B cell (primary cell): Measurements from ENCODE around the gene RTN4RL1. TPM values are rescaled to one million over a fixed set of nuclear protein-coding genes. Genes with fewer than 3 reads are reported as not detected.

ENCODE experiments used
- ATAC-seq: fragments of 200-7000 bp; cut with Tn5 transposase; one replicate; pipeline ENCODE4 v1.10.0; 2021; ENCODE audit warnings: low read depth, mild to moderate bottlenecking, moderate number of reproducible peaks, moderate library complexity
- CTCF ChIA-PET: fragments of 350-600 bp; sonication (Branson Sonifier 250); formaldehyde crosslinking; loops from one replicate; lab custom pipeline; 2021; ENCODE audit warnings: antibody characterized with exemption, inconsistent platforms; lab: Charles Lee
- POLR2A ChIA-PET: fragments of 350-600 bp; sonication (Branson Sonifier 250); formaldehyde crosslinking; loops from one replicate; lab custom pipeline; 2021; ENCODE audit warnings: antibody characterized with exemption; lab: Charles Lee
- DNase-seq: peaks from one replicate; pipeline ENCODE4 v3.0.0; 2013
- H2AFZ ChIP-seq: 2 replicates; pipeline ENCODE4 v1.6.1; 2012; ENCODE audit warnings: mild to moderate bottlenecking, low read depth, low read length; ENCODE audit not compliant: insufficient read depth, poor library complexity, severe bottlenecking
- H3K27ac ChIP-seq, 2 donors: 1 replicate in 1 of 2; 2 replicates in 1 of 2; pipeline ENCODE4 v1.5.1; 2012 to 2013; ENCODE audit warnings: low read length in 2 of 2, mild to moderate bottlenecking in 2 of 2, moderate library complexity in 1 of 2
- H3K27me3 ChIP-seq, 4 experiments: fragments of 200-600 bp in 1 of 4; sonication (generic) in 1 of 4; replicated peaks in 1 of 4; 1 replicate in 2 of 4; 2 replicates in 2 of 4; pipeline versions ENCODE4 v1.6.1 to v1.7.0; 2013 to 2016; ENCODE audit warnings: low read length in 3 of 4, mild to moderate bottlenecking in 2 of 4, mixed read lengths in 1 of 4, moderate library complexity in 1 of 4; ENCODE audit not compliant: insufficient read depth in 4 of 4, control insufficient read depth in 3 of 4; ENCODE audit errors: control extremely low read depth in 1 of 4
- H3K36me3 ChIP-seq, 2 experiments: replicated peaks in 1 of 2; 1 replicate in 1 of 2; 2 replicates in 1 of 2; pipeline versions ENCODE4 v1.6.1 to v1.7.1; 2013; ENCODE audit warnings: low read length in 1 of 2; ENCODE audit not compliant: insufficient read depth in 2 of 2, control insufficient read depth in 1 of 2; ENCODE audit errors: control extremely low read depth in 1 of 2, extremely low read depth in 1 of 2
- H3K4me1 ChIP-seq, 2 donors: fragments of 200-600 bp in 1 of 2; sonication (generic) in 1 of 2; 1 replicate in 1 of 2; 2 replicates in 1 of 2; pipeline versions ENCODE4 v1.5.1 to v1.6.1; 2013 to 2017; ENCODE audit warnings: low read length in 2 of 2; ENCODE audit not compliant: control insufficient read depth in 2 of 2, insufficient read depth in 2 of 2
- H3K4me2 ChIP-seq: replicated peaks from 2 replicates; pipeline ENCODE3; 2012; ENCODE audit warnings: mild to moderate bottlenecking, low read depth, low read length; ENCODE audit not compliant: poor library complexity, severe bottlenecking
- H3K4me3 ChIP-seq, 5 experiments: fragments of 200-600 bp in 1 of 5; sonication (generic) in 1 of 5; 1 replicate in 3 of 5; 2 replicates in 2 of 5; pipeline versions ENCODE4 v1.5.1 to v1.7.0; 2011 to 2016; ENCODE audit warnings: low read length in 4 of 5, mild to moderate bottlenecking in 4 of 5, low read depth in 2 of 5, control low read depth in 1 of 5, moderate library complexity in 1 of 5; ENCODE audit not compliant: insufficient read depth in 1 of 5; ENCODE audit errors: control extremely low read depth in 1 of 5, extremely low read depth in 1 of 5
- H3K79me2 ChIP-seq: fragments of 200-600 bp; sonication (generic); one replicate; pipeline ENCODE4 v1.6.0; 2016; ENCODE audit warnings: low read length; ENCODE audit not compliant: control insufficient read depth, insufficient read depth
- H3K9ac ChIP-seq: fragments of 200-600 bp; sonication (generic); 2 replicates; pipeline ENCODE4 v1.6.1; 2017; ENCODE audit warnings: mild to moderate bottlenecking, low read length, moderate library complexity
- H3K9me3 ChIP-seq, 3 donors: one replicate each; pipeline versions ENCODE4 v1.6.1 to v1.7.1; 2013; ENCODE audit warnings: low read length in 2 of 3; ENCODE audit not compliant: control insufficient read depth in 2 of 3, insufficient read depth in 1 of 3; ENCODE audit errors: control extremely low read depth in 1 of 3
- H4K20me1 ChIP-seq: 2 replicates; pipeline ENCODE4 v1.6.0; 2012; ENCODE audit warnings: mild to moderate bottlenecking, low read length; ENCODE audit not compliant: insufficient read depth, control insufficient read depth, poor library complexity, severe bottlenecking
- H3K27ac Mint-ChIP-seq: one replicate; pipeline ENCODE4 v1.8.0; 2021; ENCODE audit warnings: mixed read lengths
- H3K27me3 Mint-ChIP-seq: one replicate; pipeline ENCODE4 v1.8.0; 2021; ENCODE audit warnings: mixed read lengths
- H3K4me1 Mint-ChIP-seq: one replicate; pipeline ENCODE4 v1.8.0; 2021; ENCODE audit warnings: mixed read lengths
- H3K4me3 Mint-ChIP-seq: one replicate; pipeline ENCODE4 v1.8.0; 2021; ENCODE audit warnings: mixed read lengths
- H3K9me3 Mint-ChIP-seq: one replicate; pipeline ENCODE4 v1.8.0; 2022; ENCODE audit warnings: mixed read lengths; ENCODE audit not compliant: insufficient read depth
- EZH2 ChIP-seq: IDR thresholded peaks from 2 replicates; pipeline ENCODE4 v1.6.1; 2012; ENCODE audit warnings: borderline replicate concordance, low read depth, mild to moderate bottlenecking, moderate library complexity, low read length; ENCODE audit not compliant: insufficient read depth, poor library complexity, severe bottlenecking
- WGBS: methylation state at CpG from one replicate; pipeline ENCODE4 v1.1.5; 2013; ENCODE audit warnings: missing lambda C conversion rate; ENCODE audit not compliant: insufficient coverage; 5-methylcytosine and 5-hydroxymethylcytosine counted together
- intact Hi-C: fragments of 100-400 bp; cut with micrococcal nuclease; formaldehyde crosslinking; loops from one replicate; pipeline ENCODE4 v1.10.0; 2022
- polyA plus RNA-seq: library from polyadenylated mRNA; depleted of rRNA; stranded (reverse); fragments of >200 nt; gene quantifications from 2 replicates; pipeline ENCODE4 v1.2.3, GENCODE V29; 2012
- total RNA-seq, 2 donors: library from RNA; stranded (reverse); fragments of 120-200 nt in 1 of 2; gene quantifications; 1 replicate in 1 of 2; 2 replicates in 1 of 2; pipeline versions ENCODE4 v1.2.3 to v1.2.4, GENCODE V29; 2013 to 2022
- TF ChIP-seq, protein P1 (sequence below): fragments of 200-600 bp; IDR thresholded peaks from one replicate; pipeline ENCODE4 v1.8.0; 2022; ENCODE audit warnings: antibody characterized with exemption, mild to moderate bottlenecking

The RTN4RL1 gene
- total and polyA plus RNA-seq, 2 donors (not counting 1 experiment from before 2014, with no cell fraction given) = 0.03 to 0.07 TPM

DNA sequence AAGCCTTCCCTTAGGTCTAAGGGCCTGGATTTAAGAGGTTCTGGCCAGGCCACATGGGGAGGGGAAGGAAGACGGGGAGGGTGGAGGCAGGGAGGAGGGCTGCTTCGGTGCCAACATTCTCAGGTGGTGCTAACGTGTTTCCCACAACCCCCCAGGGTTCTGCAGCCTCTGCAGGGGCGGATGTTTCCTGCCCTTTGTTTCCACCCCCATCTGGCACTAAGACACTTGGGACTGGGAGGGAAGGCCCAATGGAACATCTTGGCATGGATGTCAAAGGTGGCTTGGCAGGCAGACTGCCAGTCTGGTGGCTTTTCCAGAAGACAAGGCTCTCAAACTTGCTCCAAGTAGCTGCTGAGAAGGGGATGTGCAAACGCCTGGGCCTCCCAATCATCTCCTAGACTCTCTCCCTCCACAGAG lies 42.5 kb upstream of the RTN4RL1 start:
- no peak for DNase-seq
- 19% methylated on average over 4 of the region's 5 CpGs for WGBS
- peaks cover 50% of the 10 kb centered on the region for H3K4me1 Mint-ChIP-seq
- Histone ChIP-seq H3K36me3 (peaks cover 2 to 21% of the 10 kb centered on the region in 2 experiments), H3K4me2 (no peak overlapping the region), H3K9me3 (no peaks in the 10 kb centered on the region), H3K27ac (no peak overlapping the region), H3K4me1 (peaks cover 20 to 46% of the 10 kb centered on the region in 2 donors), H3K4me3 (no peak overlapping the region), H2AFZ (no peak overlapping the region), H3K27me3 (no peaks in the 10 kb centered on the region), H4K20me1 (no peaks in the 10 kb centered on the region), H3K79me2 (no peaks in the 10 kb centered on the region), H3K9ac (no peak overlapping the region)
- ChIA-PET POLR2A (interaction anchor here (0.5 kb wide), 1 partner anchor 226 kb away, joined by 3 read pairs; no protein-coding TSS in a partner anchor), CTCF (interaction anchor here (0.9 to 5.4 kb wide), 2 partner anchors 9 to 12 kb away, joined by 3 to 28 read pairs; partner anchors contain the start of gene HIC1)
- no peaks in the 10 kb centered on the region for H3K27me3 Mint-ChIP-seq
- intact Hi-C loops = no loop called here
- no peak for ATAC-seq
- H3K4me3 Mint-ChIP-seq = no peak overlapping the region
- no peak for TF ChIP-seq EZH2
- TF ChIP-seq, protein P1, sequence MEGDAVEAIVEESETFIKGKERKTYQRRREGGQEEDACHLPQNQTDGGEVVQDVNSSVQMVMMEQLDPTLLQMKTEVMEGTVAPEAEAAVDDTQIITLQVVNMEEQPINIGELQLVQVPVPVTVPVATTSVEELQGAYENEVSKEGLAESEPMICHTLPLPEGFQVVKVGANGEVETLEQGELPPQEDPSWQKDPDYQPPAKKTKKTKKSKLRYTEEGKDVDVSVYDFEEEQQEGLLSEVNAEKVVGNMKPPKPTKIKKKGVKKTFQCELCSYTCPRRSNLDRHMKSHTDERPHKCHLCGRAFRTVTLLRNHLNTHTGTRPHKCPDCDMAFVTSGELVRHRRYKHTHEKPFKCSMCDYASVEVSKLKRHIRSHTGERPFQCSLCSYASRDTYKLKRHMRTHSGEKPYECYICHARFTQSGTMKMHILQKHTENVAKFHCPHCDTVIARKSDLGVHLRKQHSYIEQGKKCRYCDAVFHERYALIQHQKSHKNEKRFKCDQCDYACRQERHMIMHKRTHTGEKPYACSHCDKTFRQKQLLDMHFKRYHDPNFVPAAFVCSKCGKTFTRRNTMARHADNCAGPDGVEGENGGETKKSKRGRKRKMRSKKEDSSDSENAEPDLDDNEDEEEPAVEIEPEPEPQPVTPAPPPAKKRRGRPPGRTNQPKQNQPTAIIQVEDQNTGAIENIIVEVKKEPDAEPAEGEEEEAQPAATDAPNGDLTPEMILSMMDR = no peak
- no peaks in the 10 kb centered on the region for H3K9me3 Mint-ChIP-seq
- H3K27ac Mint-ChIP-seq = no peak overlapping the region

DNA sequence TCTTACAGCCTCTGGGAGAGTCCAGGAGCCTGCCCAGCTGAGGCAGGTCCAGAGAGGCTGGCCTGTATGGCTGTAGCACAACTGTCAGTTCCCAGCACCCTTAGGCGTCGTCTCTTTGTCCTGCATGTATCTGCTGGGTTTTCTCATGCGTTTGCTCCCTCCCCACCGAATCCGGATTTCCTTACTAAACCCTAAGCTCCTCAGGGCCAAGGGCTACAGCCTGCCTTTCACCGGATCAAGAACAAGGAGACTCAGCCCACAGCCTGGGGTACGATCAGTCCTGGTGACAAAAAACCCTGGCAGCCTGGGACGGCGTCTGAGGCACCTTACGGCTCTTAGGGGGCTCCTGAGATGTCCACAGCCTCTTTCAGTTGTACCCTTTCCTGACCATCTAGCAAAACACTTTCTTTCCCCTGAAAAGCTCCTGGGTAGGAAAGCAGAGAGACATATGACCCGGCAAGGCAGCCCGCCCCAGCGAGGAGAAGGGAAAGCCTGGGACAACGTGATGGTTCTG lies 42.0 kb upstream of the RTN4RL1 start:
- H3K4me1 Mint-ChIP-seq = peaks cover 47% of the 10 kb centered on the region
- intact Hi-C loops = no loop called here

More for the DNA sequence above, 42.0 kb upstream of the RTN4RL1 start:
- Histone ChIP-seq H3K27me3 (no peaks in the 10 kb centered on the region), H3K4me3 (no peak overlapping the region), H3K36me3 (peaks cover 2 to 19% of the 10 kb centered on the region in 2 experiments), H3K9me3 (no peaks in the 10 kb centered on the region), H3K4me2 (no peak overlapping the region), H3K27ac (no peak overlapping the region), H3K9ac (no peak overlapping the region), H4K20me1 (no peaks in the 10 kb centered on the region), H3K79me2 (no peaks in the 10 kb centered on the region), H2AFZ (no peak overlapping the region), H3K4me1 (peaks cover 20 to 46% of the 10 kb centered on the region in 2 donors)
- 89% methylated on average over 14 of the region's 14 CpGs for WGBS
- no peak overlapping the region for H3K4me3 Mint-ChIP-seq
- POLR2A ChIA-PET = no interaction called here
- CTCF ChIA-PET = interaction anchor here (5.4 kb wide), 1 partner anchor 11 kb away, joined by 28 read pairs; the partner anchor contains the start of gene HIC1
- TF ChIP-seq, protein P1 = no peak
- no peak for TF ChIP-seq EZH2
- DNase-seq = no peak
- no peaks in the 10 kb centered on the region for H3K27me3 Mint-ChIP-seq
- H3K9me3 Mint-ChIP-seq = no peaks in the 10 kb centered on the region
- no peak for ATAC-seq
- no peak overlapping the region for H3K27ac Mint-ChIP-seq
